Muscle of arm (tissue), 12 donors: ENCODE data around the gene CNTNAP4. TPM values are rescaled to one million over a fixed set of nuclear protein-coding genes. Genes with fewer than 3 reads are reported as not detected.
A peak's percentile ranks its signal among the peaks of the same experiment; 100 is the strongest.

Experiments
- DNase-seq: peaks from one replicate; pipeline ENCODE4 v3.0.0-alpha.2; 2013
- polyA plus RNA-seq, 12 donors: library from polyadenylated mRNA; unstranded; fragments of 120-200 nt; gene quantifications; one replicate each; pipeline ENCODE4 v1.2.1, GENCODE V29; 2013; ENCODE audit not compliant: insufficient read length in 12 of 12

Gene CNTNAP4
- polyA plus RNA-seq, 12 donors = 7.6 to 19.4 (median 11.3) TPM; not detected in 1

DNA sequence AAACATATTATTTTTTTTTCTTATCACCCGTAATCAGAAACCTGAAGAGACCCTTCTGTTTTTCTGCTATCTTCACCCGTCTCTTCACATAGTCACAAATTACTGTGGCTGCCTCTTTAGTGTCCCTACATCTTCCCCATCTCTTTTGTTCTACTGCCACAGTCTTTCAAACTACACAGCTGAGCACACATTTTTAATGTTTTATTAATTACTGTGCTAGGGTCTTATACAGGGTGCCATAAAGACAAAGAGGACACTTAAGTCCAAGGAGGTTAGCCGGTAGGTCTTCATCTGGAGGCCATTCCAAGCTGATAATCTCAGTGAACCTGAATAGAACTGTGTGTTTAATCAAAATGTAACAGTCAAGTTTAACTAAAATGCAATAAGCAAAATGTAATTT is 20.7 kb downstream of the CNTNAP4 start:
- no peak for DNase-seq

DNA sequence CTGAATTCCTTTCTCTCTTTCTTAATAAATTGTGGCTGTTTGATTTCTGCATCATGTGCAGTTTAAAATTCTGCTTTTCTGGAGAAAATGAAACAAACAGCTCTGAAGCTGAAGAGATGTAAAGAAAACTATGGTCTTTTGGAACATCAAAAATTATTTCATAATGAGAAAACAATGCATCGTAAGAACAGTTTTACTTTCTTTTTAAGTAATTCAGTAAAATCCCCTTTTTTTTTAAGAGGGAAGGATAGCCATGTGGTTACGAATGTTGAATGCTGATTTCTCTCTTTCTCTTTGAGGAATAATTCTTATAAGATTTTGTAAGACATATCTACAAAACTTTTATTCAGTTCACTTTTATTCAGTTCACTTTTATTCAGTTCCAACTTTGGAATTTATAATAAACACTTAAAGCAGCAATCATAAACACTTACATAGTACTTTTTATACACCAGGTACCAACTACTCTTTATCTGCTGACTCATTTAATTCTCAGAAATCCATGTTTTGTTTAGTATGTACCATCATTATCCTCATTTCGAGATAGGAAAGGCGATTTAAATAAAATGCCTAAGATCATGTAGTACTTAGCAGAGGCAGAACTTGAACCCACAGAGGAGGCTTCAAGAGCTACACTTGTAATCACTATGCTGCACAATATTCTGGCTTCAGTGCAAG is 26.6 kb downstream of the CNTNAP4 start:
- no peak for DNase-seq

- DNase-seq = no peak
These were observed 32.6 kb downstream of the CNTNAP4 start for GRCh38 chr16:76309639-76310335.

DNA sequence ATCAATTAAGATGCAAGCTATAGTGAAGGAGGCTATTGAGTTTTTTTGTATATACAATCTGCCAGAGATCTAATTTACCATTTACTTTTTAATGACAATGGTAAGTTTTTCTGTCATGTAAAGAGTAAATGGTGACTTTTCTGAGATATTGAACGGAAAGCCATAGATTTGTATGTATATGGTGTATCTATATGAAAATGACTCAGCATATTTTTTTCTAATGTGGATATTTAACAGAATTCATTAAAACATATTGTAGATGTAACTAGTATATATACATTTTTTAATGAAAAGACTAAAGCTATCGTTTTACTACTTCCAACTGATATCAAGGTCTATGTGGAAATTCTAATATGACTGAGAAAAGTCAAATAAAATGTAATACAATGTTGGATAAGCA is 34.1 kb downstream of the CNTNAP4 start:
- DNase-seq = no peak

GRCh38 chr16:76318565-76318964 is 41.4 kb downstream of the CNTNAP4 start:
- no peak for DNase-seq

DNA sequence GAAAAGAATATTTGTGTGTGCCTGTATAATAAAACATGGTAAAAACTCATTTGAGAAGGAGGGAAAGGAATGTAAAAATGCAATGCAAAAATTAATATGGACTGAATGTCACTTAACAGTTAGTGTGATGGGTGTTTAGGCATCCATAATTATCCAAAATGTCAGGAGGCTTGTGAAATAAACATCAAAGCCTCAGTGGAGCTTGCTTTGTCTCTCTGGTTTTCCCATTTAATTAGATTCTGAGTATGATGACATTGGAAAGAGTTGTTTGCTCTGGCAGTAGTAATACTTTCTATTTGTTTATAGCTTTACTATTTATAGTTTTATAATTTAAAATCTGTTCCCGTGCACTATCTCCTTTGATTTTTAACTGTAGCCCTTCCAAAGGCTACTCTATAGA is 51.9 kb downstream of the CNTNAP4 start:
- no peak for DNase-seq

GRCh38 chr16:76335180-76335974 is 58.2 kb downstream of the CNTNAP4 start:
- no peak for DNase-seq

DNA sequence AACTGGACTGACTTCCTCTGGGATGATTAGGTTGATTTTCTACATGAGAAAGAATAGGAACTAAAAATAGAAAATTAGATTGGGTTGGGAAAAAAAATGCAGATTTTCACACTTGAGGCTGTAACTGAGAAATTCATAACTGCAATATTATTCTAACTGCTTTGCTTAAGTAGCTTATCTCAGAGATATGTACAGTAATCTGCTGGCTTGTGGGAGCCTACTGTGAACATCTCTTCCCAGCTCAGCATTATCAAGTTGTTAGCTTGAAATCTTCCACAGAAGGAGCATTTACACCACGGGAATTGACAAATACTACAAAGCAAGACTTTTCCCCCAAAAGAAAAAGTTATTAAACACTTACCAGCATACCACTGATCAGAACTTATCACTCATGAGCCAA is 58.9 kb downstream of the CNTNAP4 start:
- DNase-seq = no peak

- no peak for DNase-seq
These were observed 61.3 kb downstream of the CNTNAP4 start for GRCh38 chr16:76338472-76338871.

DNA sequence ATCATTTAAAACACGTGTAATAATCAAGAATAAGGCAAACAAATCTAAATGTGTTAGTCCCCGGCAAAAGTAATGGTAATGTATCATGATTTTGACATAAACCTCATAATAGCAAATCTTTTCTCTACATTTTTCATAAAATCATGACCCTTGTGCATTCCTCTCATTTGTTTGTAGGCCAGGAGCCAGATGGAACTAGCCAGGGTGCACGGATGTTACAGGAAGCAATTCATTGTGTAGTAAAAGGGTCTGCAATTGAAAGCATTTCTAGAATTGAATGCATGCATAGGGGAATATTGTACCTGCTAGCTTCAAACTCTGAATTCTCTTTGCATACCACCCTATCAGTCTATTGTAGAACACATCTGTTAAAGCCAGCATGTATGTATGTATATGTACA is 66.6 kb downstream of the CNTNAP4 start:
- DNase-seq = peak; percentile 12

- peak; percentile 28 for DNase-seq
These were observed 68.0 kb downstream of the CNTNAP4 start for GRCh38 chr16:76345163-76345661.

- no peak for DNase-seq
These were observed 69.0 kb downstream of the CNTNAP4 start for GRCh38 chr16:76346210-76346609.

GRCh38 chr16:76351441-76351840 is 74.2 kb downstream of the CNTNAP4 start:
- no peak for DNase-seq

GRCh38 chr16:76360404-76360803 is 83.2 kb downstream of the CNTNAP4 start:
- no peak for DNase-seq

GRCh38 chr16:76370344-76370743 is 93.1 kb downstream of the CNTNAP4 start:
- DNase-seq = no peak

GRCh38 chr16:76371441-76371840 is 94.2 kb downstream of the CNTNAP4 start:
- no peak for DNase-seq

DNA sequence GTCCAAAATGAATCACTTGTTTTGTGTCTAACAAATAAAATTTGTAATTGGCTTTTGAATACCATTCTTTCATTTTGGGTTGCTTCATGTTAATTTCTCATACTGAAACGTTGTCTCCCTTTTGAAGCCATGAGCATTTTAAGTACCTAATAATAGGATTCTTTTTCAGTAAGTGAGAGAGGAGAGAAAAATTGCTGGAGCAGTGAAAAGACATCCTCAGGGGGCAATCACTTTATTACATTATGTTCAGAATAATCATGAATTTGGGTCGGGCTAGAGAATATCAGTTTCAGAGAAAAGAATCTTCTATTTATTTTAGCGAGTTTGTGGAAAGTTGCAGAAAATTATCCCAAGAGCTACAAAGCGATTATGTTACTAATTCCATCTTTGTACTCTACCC is 96.8 kb downstream of the CNTNAP4 start:
- DNase-seq = no peak

GRCh38 chr16:76376988-76377387 is 99.8 kb downstream of the CNTNAP4 start:
- DNase-seq = no peak

- no peak for DNase-seq
These were observed 100.8 kb downstream of the CNTNAP4 start for GRCh38 chr16:76378020-76378419.

DNA sequence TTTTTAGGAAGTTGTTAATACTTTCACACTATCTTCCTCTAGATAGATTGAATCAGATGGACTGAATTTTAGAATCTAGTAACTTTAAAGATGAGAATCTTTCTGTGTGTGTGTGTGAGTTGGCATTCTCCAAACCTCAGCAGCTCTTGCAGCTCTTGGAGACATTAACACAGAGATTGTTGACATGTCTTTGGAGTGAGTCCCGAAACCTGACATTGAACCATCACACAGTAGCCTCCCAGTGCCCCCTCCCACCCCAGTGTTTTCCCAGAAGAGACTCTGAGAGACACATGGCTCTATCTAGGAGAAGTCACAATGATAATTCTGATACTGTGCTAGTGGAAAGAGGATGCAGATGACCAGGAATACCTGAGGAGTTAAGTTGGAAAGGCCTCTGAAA is 103.9 kb downstream of the CNTNAP4 start:
- no peak for DNase-seq

GRCh38 chr16:76385601-76386230 is 108.5 kb downstream of the CNTNAP4 start:
- no peak for DNase-seq

- no peak for DNase-seq
These were observed 109.6 kb downstream of the CNTNAP4 start for GRCh38 chr16:76386784-76387183.
